ENCODE data around the gene ADGRB3. TPM values are rescaled to one million over a fixed set of nuclear protein-coding genes. Genes with fewer than 3 reads are reported as not detected.

The ADGRB3 gene
- polyA plus RNA-seq, 1 of the 3 experiments (the other 2 are of a cell fraction): 0.12 TPM

- H3F3A ChIP-seq (replicated peaks; ENCODE audit: insufficient read depth): no peaks in the 10 kb centered on the region
- H3K27ac ChIP-seq (ENCODE audit: low read depth in 2 of 2, low read length in 1 of 2): no peak overlapping the region
- TF ChIP-seq FOSL2 (IDR thresholded peaks at IDR 0.05; ENCODE audit: borderline replicate concordance, low read depth) (no peak), POLR2AphosphoS5 (IDR thresholded peaks at IDR 0.05; ENCODE audit: low read depth, low read length) (no peak), TEAD4 (IDR thresholded peaks at IDR 0.05; ENCODE audit: borderline replicate concordance, insufficient read depth) (no peak), EZH2phosphoT487 (IDR thresholded peaks at IDR 0.05; ENCODE audit: borderline replicate concordance, low read depth) (no peak), IRF3 (IDR thresholded peaks at IDR 0.05; ENCODE audit: low read depth, low read length) (no peak), TAF1 (IDR thresholded peaks at IDR 0.05; ENCODE audit: borderline replicate concordance, low read depth, low read length) (no peak), REST (IDR thresholded peaks at IDR 0.05; ENCODE audit: low read depth, low read length) (no peak), USF1 (IDR thresholded peaks at IDR 0.05; ENCODE audit: borderline replicate concordance, low read depth) (no peak), RCOR1 (IDR thresholded peaks at IDR 0.05; ENCODE audit: low read length) (no peak), TCF12 (IDR thresholded peaks at IDR 0.05) (no peak), SIN3A (IDR thresholded peaks at IDR 0.05; ENCODE audit: borderline replicate concordance, low read depth, low read length) (no peak), CTCF (IDR thresholded peaks at IDR 0.05) (no peak), MAX (IDR thresholded peaks at IDR 0.05; ENCODE audit: low read depth) (no peak), GABPA (IDR thresholded peaks at IDR 0.05; ENCODE audit: low read depth) (no peak), PBX3 (IDR thresholded peaks at IDR 0.05) (no peak), ZBTB33 (IDR thresholded peaks at IDR 0.05; ENCODE audit: borderline replicate concordance, low read depth) (no peak)
- H3K36me3 ChIP-seq (replicated peaks in 1 of 2; ENCODE audit: control insufficient read depth in 1 of 2, insufficient read depth in 2 of 2, low read length in 1 of 2): no peaks in the 10 kb centered on the region
- no peak overlapping the region for H3K9ac ChIP-seq
- no peak overlapping the region for H3K4me2 ChIP-seq
- no peaks in the 10 kb centered on the region for H3K27me3 ChIP-seq (ENCODE audit: insufficient read depth)
- peaks cover 0 to 3% of the 10 kb centered on the region in 2 experiments; a peak in 1 of 4 replicates for H3K4me1 ChIP-seq (ENCODE audit: control insufficient read depth in 1 of 2, insufficient read depth in 2 of 2, low read depth in 1 of 2, low read length in 1 of 2)
- no peak for DNase-seq
- H2AFZ ChIP-seq (ENCODE audit: low read depth): no peak overlapping the region
- H3K4me3 ChIP-seq (ENCODE audit: low read depth in 2 of 2, low read length in 1 of 2): no peak overlapping the region
- no peaks in the 10 kb centered on the region for H4K20me1 ChIP-seq (ENCODE audit: insufficient read depth)
- H3K79me2 ChIP-seq (ENCODE audit: insufficient read depth): no peaks in the 10 kb centered on the region
- no peaks in the 10 kb centered on the region for H3K9me2 ChIP-seq
- POLR2A ChIA-PET: no interaction called here
- WGBS (ENCODE audit: low lambda C conversion rate): 72% methylated on average over 2 of the region's 2 CpGs
- no peaks in the 10 kb centered on the region for H3K9me3 ChIP-seq
- CTCF ChIA-PET: interaction anchor here (1.1 kb wide), 1 partner anchor 17 kb away, joined by 3 read pairs; no protein-coding TSS in a partner anchor
These were observed 428.3 kb downstream of the ADGRB3 start for GRCh38 chr6:69063401-69063800.
